Suppressor macrophage treated with lipopolysaccharide for 4 hours (primary cell): ENCODE results near the gene TRPM2.

Source experiments
- DNase-seq: peaks from one replicate; pipeline ENCODE4 v3.0.0-alpha.2; 2020

Gene TRPM2

DNA sequence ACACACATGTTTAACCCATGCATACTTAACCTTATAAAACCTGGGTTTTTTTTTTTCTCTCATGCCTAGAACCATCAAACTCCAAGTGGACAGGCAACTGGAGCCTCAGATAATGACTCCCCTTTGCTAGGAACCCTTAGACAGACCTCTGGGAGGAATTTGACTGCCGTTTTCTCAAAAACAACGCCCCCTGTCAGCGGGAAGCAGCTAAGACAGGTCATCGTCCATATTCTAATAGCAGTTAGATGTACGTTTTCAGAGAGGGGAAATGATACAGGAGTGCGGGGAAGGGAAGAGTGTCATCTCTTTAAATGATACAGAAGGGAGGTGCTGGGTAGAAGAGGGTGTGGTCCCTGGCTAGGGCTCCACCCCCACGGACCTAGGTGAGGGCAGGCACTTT, 136.5 kb downstream of the TRPM2 start:
- DNase-seq = no peak

DNA sequence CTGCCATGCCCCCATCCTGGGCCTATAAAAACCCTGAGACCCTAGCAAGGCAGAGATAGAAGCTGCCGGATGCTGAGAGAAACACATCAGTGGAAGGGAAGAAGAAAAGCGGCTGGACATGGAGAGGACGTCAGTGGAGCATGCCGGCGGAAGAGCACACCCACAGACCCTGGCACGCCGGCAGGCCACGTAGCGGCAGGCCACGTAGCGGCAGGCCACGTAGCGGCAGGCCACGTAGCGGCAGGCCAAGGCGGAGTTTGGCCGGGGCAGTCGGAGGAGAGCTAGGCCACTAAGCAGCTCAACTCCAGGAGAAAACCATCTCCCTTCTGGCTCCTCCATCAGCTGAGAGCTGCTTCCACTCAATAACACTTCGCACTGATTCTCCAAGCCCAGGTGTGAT, 137.0 kb downstream of the TRPM2 start:
- DNase-seq = no peak

DNA sequence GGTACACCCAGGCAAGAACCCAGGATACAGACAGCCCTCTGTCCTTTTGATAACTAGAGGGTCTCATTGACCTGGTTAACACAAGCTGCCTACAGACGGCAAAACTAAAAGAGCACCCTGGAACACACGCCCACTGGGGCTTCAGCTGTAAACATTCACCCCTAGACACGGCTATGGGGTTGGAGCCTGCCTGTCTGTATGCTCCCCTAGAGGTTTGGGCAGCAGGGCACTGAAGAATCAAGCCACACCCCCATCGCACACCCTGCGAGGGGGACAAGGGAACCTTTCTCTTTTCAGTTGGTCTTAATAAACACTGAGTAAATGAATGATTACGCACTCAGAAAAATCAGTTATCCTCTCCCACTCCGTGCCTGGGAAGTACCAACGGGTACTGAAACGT, 137.4 kb downstream of the TRPM2 start:
- DNase-seq = no peak
